ENCODE results near the gene RBM42. TPM values are rescaled to one million over a fixed set of nuclear protein-coding genes. Genes with fewer than 3 reads are reported as not detected.

RBM42 gene
- total and polyA plus RNA-seq, 9 of the 15 experiments (the other 6 are each of a cell fraction or from before 2014, with no cell fraction given), result 5.7 to 149 (median 32.4) TPM

DNA sequence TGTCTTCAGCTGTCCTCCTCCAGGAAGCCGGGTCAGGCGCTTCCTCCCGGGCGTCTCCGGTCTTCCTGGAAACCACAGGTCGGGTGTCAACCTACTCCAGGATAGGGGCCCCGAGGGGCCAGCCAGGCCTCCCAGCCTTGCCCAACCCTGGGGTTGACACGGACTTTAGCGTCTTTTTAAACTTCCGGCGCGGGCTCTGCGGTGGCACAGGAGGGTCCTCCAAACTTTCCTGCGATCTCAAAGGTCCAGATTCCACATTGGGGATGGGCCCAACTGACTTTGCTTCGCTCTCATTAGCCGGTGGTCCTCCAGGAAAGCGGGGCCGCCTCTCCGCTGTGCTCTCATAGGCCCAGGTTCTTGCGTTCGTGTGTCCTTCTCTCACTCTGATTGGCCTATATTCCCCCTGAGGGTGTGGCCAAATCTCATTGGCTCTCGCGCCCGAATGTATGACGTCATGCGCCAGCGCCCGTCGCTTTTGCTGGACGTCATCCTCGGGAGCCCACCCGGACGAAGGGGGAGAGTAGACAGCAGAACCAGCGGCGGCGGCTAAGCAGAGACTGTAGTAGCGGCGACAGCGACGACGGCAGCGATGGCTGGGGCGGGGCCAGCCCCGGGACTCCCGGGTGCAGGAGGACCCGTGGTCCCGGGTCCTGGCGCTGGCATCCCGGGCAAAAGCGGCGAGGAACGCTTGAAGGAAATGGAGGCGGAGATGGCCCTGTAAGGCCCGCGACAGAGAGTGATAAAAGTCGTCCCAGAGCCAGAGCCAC is at the start of gene RBM42 (continued):
- no peak for TF ChIP-seq MTA2 (IDR thresholded peaks at IDR 0.05; ENCODE audit: low read depth)
- peak; percentile 42; the same call in 1 of the 2 replicates for TF ChIP-seq ESRRA (IDR thresholded peaks at IDR 0.05; ENCODE audit: borderline replicate concordance, low read depth)
- TF ChIP-seq ZMIZ1 (IDR thresholded peaks at IDR 0.05; ENCODE audit: low read depth in 2 of 2, low read length in 2 of 2), result no peak
- no peak for TF ChIP-seq RAD51 (IDR thresholded peaks at IDR 0.05; ENCODE audit: borderline replicate concordance, low read depth)
- TF ChIP-seq HDAC1 (IDR thresholded peaks at IDR 0.05), result peak in 1 of 2 experiments; percentile 92; a peak in 3 of 4 replicates
- TF ChIP-seq, protein P1, sequence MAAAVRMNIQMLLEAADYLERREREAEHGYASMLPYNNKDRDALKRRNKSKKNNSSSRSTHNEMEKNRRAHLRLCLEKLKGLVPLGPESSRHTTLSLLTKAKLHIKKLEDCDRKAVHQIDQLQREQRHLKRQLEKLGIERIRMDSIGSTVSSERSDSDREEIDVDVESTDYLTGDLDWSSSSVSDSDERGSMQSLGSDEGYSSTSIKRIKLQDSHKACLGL (CRISPR knock-in tag; IDR thresholded peaks at IDR 0.05; ENCODE audit: borderline replicate concordance, poor library complexity, severe bottlenecking), result no peak
- no peak for TF ChIP-seq STAT5B (CRISPR knock-in tag; IDR thresholded peaks at IDR 0.05)
- TF ChIP-seq PTRF (tag; IDR thresholded peaks at IDR 0.05), result no peak
- TF ChIP-seq ZC3H4 (CRISPR knock-in tag; IDR thresholded peaks at IDR 0.05; ENCODE audit: borderline replicate concordance), result no peak
- no peak for TF ChIP-seq MCM7 (IDR thresholded peaks at IDR 0.05)
- no peak for TF ChIP-seq CBFB (CRISPR knock-in tag; IDR thresholded peaks at IDR 0.05)
- peak; percentile 74; the same call in 1 of the 2 replicates for TF ChIP-seq ETV5 (CRISPR knock-in tag; IDR thresholded peaks at IDR 0.05; ENCODE audit: low read depth)
- TF ChIP-seq PATZ1 (CRISPR knock-in tag; IDR thresholded peaks at IDR 0.05; ENCODE audit: borderline replicate concordance), result no peak
- no peak for TF ChIP-seq ZNF212 (CRISPR knock-in tag; IDR thresholded peaks at IDR 0.05)
- TF ChIP-seq ZNF143 (CRISPR knock-in tag; IDR thresholded peaks at IDR 0.05), result no peak
- no peak for TF ChIP-seq SLC30A9 (CRISPR knock-in tag; IDR thresholded peaks at IDR 0.05)
- TF ChIP-seq IRF9 (tag; IDR thresholded peaks at IDR 0.05), result no peak
- TF ChIP-seq HNRNPUL1 (IDR thresholded peaks at IDR 0.05; ENCODE audit: low read length), result no peak

Measured in K562 (cell line).